Measurements from ENCODE around the gene SLC39A11. TPM values are rescaled to one million over a fixed set of nuclear protein-coding genes. Genes with fewer than 3 reads are reported as not detected.

The SLC39A11 gene
- total RNA-seq, 1 experiment from 2014 or later: 18.9 TPM

GRCh38 chr17:72765368-72766153 is 326.9 kb downstream of the SLC39A11 start:
- Mint-ChIP-seq H3K4me1 (peaks cover 4% of the 10 kb centered on the region; the same call in 1 of the 2 replicates), H3K9me3 (peaks cover 39% of the 10 kb centered on the region), H3K27ac (no peak overlapping the region), H3K27me3 (ENCODE audit: low read depth) (peaks cover 78% of the 10 kb centered on the region), H3K4me3 (no peak overlapping the region), H3K36me3 (peaks cover 31% of the 10 kb centered on the region)
- CTCF ChIA-PET: interaction anchor here (1.6 kb wide), 1 partner anchor 10 kb away, joined by 5 read pairs; no protein-coding TSS in a partner anchor
- TF ChIP-seq FOXJ3 (CRISPR knock-in tag; IDR thresholded peaks at IDR 0.05; ENCODE audit: borderline replicate concordance) (no peak), E2F1 (CRISPR knock-in tag; IDR thresholded peaks at IDR 0.05) (no peak), ATF6 (CRISPR knock-in tag; IDR thresholded peaks at IDR 0.05) (no peak), IRF1 (CRISPR knock-in tag; IDR thresholded peaks at IDR 0.05) (no peak), IRF2 (CRISPR knock-in tag; IDR thresholded peaks at IDR 0.05; ENCODE audit: borderline replicate concordance, low read depth) (no peak), ATF1 (CRISPR knock-in tag; IDR thresholded peaks at IDR 0.05) (no peak), ESRRA (CRISPR knock-in tag; IDR thresholded peaks at IDR 0.05; ENCODE audit: borderline replicate concordance) (no peak), E2F5 (CRISPR knock-in tag; IDR thresholded peaks at IDR 0.05) (no peak), PREB (CRISPR knock-in tag; IDR thresholded peaks at IDR 0.05; ENCODE audit: borderline replicate concordance) (no peak), ZNF416 (CRISPR knock-in tag; IDR thresholded peaks at IDR 0.05) (no peak), USF2 (CRISPR knock-in tag; IDR thresholded peaks at IDR 0.05) (no peak), ZMAT4 (CRISPR knock-in tag; IDR thresholded peaks at IDR 0.05) (no peak), CREM (CRISPR knock-in tag; IDR thresholded peaks at IDR 0.05) (no peak), GABPB1 (CRISPR knock-in tag; IDR thresholded peaks at IDR 0.05) (no peak), ZSCAN18 (CRISPR knock-in tag; IDR thresholded peaks at IDR 0.05) (no peak), NR1H2 (CRISPR knock-in tag; IDR thresholded peaks at IDR 0.05) (no peak), NFYB (CRISPR knock-in tag; conservative IDR thresholded peaks at IDR 0.05; ENCODE audit: low read depth) (no peak)
- ATAC-seq (no peak), DNase-seq (ENCODE audit: low spot score) (no peak)
- POLR2A ChIA-PET: no interaction called here
